ENCODE data around the gene AVEN. TPM values are rescaled to one million over a fixed set of nuclear protein-coding genes. Genes with fewer than 3 reads are reported as not detected.

AVEN gene
- total RNA-seq, 2 donors from 2014 or later: 18.9 to 20.7 TPM

Other genes with a start within 250 kb of the AVEN start
- not detected for gene CHRM5, start 70.7 kb downstream of the AVEN start, total RNA-seq
- gene EMC7, start 62.7 kb upstream of the AVEN start, total RNA-seq: 10 to 100 TPM; 36.7 to 44.5 TPM
- under 1 TPM; 0.68 to 0.93 TPM for gene PGBD4, start 62.9 kb upstream of the AVEN start, total RNA-seq
- 10 to 100 TPM; 54.3 to 71.8 TPM for gene KATNBL1, start 170.9 kb upstream of the AVEN start, total RNA-seq
- gene EMC4, start 185.8 kb upstream of the AVEN start, total RNA-seq: 10 to 100 TPM; 90.3 to 94.5 TPM

All from endodermal cell (in vitro differentiated cells).